ENCODE measurements around the gene MFAP5. TPM values are rescaled to one million over a fixed set of nuclear protein-coding genes. Genes with fewer than 3 reads are reported as not detected.
"Not testable (repeated sequence)": the region's sequence is repeated elsewhere in the genome, so short reads cannot be mapped to it uniquely, and the experiment has no call there.

The MFAP5 gene
- total RNA-seq, 2 donors from 2014 or later: not detected

DNA sequence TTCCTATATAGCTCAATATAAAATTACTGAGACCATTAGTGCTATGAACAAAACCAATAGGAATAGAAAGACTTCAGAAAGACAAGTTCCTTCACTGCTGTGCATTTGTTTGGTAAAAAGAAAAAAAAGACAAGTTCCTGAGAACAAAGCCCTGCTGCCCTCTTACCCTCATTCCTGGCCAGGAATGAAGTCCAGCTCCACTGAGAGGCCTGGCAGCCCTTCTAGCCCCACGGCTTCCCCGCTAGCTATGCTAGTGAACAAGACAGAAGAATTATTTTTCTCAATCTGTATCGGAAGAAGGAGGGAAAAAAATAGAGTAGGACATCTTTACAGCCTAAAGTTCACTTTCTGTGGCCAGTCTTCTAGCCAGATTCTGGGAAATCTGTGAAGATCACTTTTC is 1.6 kb downstream of the MFAP5 start:
- ATAC-seq: no peak
- Mint-ChIP-seq H3K4me3 (no peak overlapping the region), H3K9me3 (no peaks in the 10 kb centered on the region), H3K27ac (no peak overlapping the region), H3K36me3 (no peaks in the 10 kb centered on the region), H3K4me1 (ENCODE audit: low read depth in 2 of 2) (no peaks in the 10 kb centered on the region), H3K27me3 (peaks cover 11 to 20% of the 10 kb centered on the region in 2 donors)
- DNase-seq (ENCODE audit: low spot score): no peak

DNA sequence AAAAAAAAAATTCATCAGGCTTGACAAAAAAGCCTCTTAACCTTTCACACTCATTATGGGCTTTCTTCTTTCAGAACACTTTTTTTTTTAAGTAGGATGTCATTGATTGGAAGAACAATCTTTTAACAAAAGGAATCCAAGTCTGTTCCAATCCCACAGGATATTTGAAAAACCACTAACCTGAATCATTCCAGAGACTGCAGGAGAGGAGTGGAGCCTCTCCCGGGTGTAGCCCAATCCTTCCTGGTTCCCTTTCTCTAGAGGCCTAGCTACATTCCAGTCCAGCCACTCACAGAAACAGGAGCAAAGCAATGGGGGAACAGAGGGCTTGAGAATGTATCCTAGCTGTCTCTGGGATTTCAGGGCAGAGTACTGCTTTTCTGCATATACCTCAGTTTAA is 4.3 kb downstream of the MFAP5 start:
- Mint-ChIP-seq H3K27me3 (peaks cover 15 to 20% of the 10 kb centered on the region in 2 donors), H3K36me3 (no peaks in the 10 kb centered on the region), H3K4me1 (ENCODE audit: low read depth in 2 of 2) (no peaks in the 10 kb centered on the region), H3K27ac (no peak overlapping the region), H3K9me3 (no peaks in the 10 kb centered on the region), H3K4me3 (no peak overlapping the region)
- ATAC-seq: no peak
- no peak for DNase-seq (ENCODE audit: low spot score)

DNA sequence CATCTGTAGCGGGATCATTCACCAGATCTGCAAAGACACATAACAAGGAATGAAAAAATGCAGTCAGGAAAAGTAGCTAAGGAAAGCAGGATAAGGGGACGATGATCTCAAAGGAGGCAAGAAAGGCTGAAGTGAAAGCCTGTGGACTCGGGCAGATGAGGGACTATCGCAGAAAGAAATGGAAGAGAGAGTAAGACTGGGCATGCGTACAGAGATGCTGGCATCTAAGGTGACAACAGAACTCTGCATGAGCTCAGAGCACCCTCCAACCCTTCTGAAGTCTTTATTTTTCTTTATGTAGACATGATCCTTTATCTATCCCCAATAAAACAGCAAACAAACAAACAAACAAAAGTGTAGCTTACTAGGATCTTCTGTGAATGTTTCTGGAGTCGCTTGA is 7.2 kb downstream of the MFAP5 start:
- no peaks in the 10 kb centered on the region for H3K4me1 Mint-ChIP-seq (ENCODE audit: low read depth in 2 of 2)
- ATAC-seq (no peak), DNase-seq (ENCODE audit: low spot score) (no peak)
- H3K27me3 Mint-ChIP-seq: peaks cover 28 to 42% of the 10 kb centered on the region in 2 donors
- H3K4me3 Mint-ChIP-seq: no peak overlapping the region
- no peaks in the 10 kb centered on the region for H3K36me3 Mint-ChIP-seq
- no peaks in the 10 kb centered on the region for H3K9me3 Mint-ChIP-seq
- no peak overlapping the region for H3K27ac Mint-ChIP-seq

DNA sequence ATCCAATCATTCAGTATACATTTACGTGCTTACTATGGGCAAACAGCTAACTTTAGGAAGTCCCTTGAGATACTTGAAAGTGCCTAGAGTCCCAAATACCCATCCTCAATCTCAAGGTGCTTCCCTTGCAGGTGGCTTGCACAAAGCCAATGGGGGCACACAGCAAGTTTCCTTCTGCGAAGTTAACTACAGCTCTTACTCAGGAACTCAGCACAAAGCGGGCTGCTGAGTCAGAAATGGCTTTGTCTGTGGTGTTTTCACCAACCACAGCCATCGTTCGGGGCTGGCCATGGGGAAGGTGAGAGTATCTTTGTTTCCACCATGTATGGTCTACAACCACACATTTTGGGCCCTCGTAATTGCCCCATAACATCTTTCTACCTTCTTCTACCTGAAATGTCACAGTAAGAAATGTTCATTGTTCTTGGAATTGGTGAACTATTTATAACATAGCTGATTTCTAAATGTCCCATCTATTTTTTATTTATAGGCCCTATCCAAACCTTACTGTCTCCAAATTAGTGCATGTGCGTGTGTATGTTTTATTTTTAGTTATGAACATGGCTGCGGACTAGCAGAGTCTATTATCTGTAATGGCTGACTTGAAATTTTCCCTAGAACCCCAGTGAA is 13.9 kb downstream of the MFAP5 start:
- Mint-ChIP-seq H3K27me3 (peaks cover 37 to 57% of the 10 kb centered on the region in 2 donors), H3K4me3 (peak overlapping the region; percentile 26), H3K9me3 (no peaks in the 10 kb centered on the region), H3K27ac (peak overlapping the region; percentile 11 to 17), H3K36me3 (peaks cover 7% of the 10 kb centered on the region), H3K4me1 (ENCODE audit: low read depth in 2 of 2) (peaks cover 34 to 49% of the 10 kb centered on the region in 2 donors)
- DNase-seq (ENCODE audit: low spot score): peak; percentile 78
- peak; percentile 93 to 95 for ATAC-seq

DNA sequence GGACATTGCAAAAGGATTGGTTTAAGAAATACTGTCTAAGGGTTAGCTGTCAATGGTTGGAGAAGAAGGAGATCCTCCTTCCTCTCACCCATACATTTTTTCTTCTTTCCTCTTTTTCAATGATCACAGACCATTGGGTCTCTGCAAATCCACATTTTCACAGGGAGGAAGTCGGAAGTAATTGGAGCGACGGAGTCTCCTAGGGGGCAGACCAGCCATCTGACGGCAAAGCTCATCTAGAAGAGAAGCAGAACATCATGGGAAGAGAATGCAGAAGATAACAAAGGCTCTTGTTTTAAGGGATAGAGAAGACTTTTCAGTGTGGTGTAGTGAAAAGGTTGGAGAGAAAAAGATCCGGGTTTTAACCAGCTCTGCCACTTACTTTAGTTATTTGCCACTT is 14.7 kb downstream of the MFAP5 start:
- H3K36me3 Mint-ChIP-seq: peaks cover 7% of the 10 kb centered on the region
- H3K4me3 Mint-ChIP-seq: peak overlapping the region; percentile 26
- ATAC-seq: no peak
- no peak for DNase-seq (ENCODE audit: low spot score)
- no peaks in the 10 kb centered on the region for H3K9me3 Mint-ChIP-seq
- peaks cover 34 to 51% of the 10 kb centered on the region in 2 donors for H3K4me1 Mint-ChIP-seq (ENCODE audit: low read depth in 2 of 2)
- peaks cover 32 to 51% of the 10 kb centered on the region in 2 donors for H3K27me3 Mint-ChIP-seq
- no peak overlapping the region for H3K27ac Mint-ChIP-seq

DNA sequence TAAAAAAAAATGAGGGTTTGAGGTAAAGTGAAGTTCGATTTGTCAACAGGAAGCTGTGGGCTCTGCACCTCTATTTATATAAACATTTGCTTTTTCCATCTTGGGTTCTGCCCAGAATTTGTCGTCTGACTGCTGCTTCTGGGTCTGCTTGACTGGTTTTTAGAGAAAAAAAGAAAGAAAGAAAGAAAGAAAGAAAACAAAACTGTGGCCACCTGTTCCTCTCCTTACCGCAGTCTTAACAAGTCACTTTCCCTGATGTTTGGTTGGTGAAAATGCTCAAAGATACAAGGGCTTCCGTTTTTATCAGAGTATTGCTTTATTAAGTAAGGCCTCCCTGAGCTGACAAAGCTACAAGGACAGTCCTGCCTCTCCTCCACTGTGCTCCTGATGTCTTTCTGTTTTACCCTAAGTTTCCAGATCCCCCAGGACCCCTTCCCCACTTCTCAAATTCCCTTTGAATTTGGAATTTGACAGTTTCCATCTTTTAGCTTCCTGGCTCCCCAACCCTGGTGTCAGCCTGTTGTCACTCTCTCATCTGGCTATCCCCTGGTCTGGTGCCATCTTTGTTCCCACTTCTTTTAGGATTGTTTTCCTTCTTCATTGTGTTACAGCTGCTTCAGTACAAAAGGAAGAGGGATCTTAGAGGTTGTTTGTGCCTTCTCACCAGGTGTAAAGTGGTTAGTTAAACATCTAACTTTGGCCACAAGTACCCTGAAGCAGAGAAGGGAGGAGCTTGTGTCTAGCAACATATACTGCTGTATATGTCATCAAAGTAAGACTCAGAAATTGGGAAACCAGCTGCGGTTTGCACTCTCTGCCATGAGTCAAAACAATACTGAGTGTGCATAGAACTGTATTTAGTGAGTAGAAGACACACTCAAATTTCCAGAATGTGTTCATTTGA is 18.0 kb downstream of the MFAP5 start:
- Mint-ChIP-seq H3K4me1 (ENCODE audit: low read depth in 2 of 2) (peaks cover 34 to 43% of the 10 kb centered on the region in 2 donors), H3K27me3 (peaks cover 14 to 24% of the 10 kb centered on the region in 2 donors), H3K9me3 (no peaks in the 10 kb centered on the region), H3K36me3 (no peaks in the 10 kb centered on the region), H3K4me3 (peak overlapping the region; percentile 81), H3K27ac (peak overlapping the region; percentile 34 to 62)
- ATAC-seq (peak; percentile 80 to 84), DNase-seq (ENCODE audit: low spot score) (peak; percentile 76)

DNA sequence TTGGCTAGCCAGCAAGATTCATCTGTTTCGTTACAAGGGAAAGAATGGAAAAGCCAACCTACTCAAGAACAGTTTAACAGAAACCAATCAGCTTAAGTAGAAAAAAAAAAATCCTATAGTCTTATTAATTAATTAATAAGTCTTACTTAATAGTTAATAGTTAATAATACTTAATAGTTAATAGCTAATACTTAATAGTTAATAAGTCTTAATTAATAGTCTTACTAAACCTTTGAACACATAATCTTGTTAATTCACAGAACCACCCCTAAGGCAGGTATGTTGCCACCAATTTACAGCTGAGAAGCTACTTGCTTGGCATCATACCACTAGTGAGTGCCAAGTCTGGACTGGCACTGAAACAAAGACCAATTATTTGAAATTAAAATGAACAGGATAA is 19.9 kb downstream of the MFAP5 start:
- Mint-ChIP-seq H3K4me1 (ENCODE audit: low read depth in 2 of 2) (peaks cover 19 to 25% of the 10 kb centered on the region in 2 donors), H3K27me3 (peaks cover 11 to 19% of the 10 kb centered on the region in 2 donors), H3K36me3 (no peaks in the 10 kb centered on the region), H3K27ac (no peak overlapping the region), H3K9me3 (no peaks in the 10 kb centered on the region), H3K4me3 (no peak overlapping the region)
- DNase-seq (ENCODE audit: low spot score) (no peak), ATAC-seq (no peak)

DNA sequence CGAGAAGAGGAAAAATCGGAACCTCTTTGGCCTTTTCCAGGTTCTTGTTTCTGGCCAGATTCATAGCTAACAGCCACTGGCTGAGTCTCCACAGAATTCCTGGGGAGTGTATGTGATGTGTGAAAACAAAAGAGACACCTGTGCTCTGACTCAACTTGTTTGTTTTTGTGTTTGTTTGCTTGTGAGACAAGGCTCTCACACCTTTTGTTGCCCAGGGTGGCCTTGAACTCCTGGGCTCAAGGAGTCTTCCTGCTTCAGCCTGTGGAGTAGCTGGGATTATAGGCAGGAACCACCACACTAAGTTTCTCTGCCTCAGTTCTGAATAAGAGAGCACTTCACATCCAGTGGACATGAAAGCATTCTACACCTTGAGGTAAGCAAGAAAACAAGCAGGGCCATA is 22.7 kb downstream of the MFAP5 start:
- no peak overlapping the region for H3K4me3 Mint-ChIP-seq
- H3K27ac Mint-ChIP-seq: no peak overlapping the region
- no peak for DNase-seq (ENCODE audit: low spot score)
- H3K9me3 Mint-ChIP-seq: no peaks in the 10 kb centered on the region
- peaks cover 11 to 14% of the 10 kb centered on the region in 2 donors for H3K4me1 Mint-ChIP-seq (ENCODE audit: low read depth in 2 of 2)
- H3K27me3 Mint-ChIP-seq: peaks cover 9 to 14% of the 10 kb centered on the region in 2 donors
- no peak for ATAC-seq
- no peaks in the 10 kb centered on the region for H3K36me3 Mint-ChIP-seq

DNA sequence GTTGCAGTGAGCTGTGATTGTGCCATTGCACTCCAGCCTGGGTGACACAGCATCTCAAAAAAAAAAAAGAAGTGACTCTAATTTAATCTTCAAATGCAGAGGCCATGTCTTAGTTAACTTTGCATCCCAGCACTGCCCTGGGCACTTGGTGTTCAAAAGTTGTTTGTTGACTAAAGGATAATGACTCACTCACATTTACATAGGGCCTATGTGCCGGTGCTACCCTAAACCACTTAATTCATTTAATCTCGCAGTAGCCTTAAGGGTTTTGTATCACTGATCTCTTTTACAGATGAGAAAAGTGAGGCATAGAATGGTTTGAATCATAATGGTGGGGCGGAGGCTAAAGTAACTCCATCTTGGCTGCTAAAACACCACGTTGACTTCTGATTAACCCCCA is 23.7 kb downstream of the MFAP5 start:
- Mint-ChIP-seq H3K9me3 (no peaks in the 10 kb centered on the region), H3K4me1 (ENCODE audit: low read depth in 2 of 2) (peaks cover 1 to 4% of the 10 kb centered on the region in 2 donors), H3K27ac (no peak overlapping the region)

DNA sequence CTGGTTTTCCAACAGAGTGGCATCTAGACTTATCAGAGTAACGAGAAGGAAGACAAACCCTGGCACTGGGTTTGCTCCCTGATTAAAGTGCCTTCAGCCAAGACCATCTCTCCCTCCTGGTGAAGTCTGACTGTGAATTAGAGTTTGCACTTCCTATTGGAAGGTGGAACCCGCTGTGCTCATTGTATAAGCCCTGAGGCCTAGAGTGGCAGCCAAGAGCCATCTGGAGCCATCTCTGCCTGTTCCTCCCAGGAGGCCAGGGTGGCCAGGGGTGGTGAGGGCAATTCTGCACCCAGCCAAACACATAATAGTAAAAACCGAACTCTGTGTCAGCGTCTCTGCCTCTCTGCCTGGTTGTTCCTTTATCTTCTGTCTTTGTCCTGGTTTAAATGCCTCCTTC is 25.0 kb downstream of the MFAP5 start:
- DNase-seq (ENCODE audit: low spot score) (no peak), ATAC-seq (no peak)
- H3K27ac Mint-ChIP-seq: no peak overlapping the region
- no peaks in the 10 kb centered on the region for H3K4me1 Mint-ChIP-seq (ENCODE audit: low read depth in 2 of 2)
- no peaks in the 10 kb centered on the region for H3K36me3 Mint-ChIP-seq
- peaks cover 9 to 12% of the 10 kb centered on the region in 2 donors for H3K27me3 Mint-ChIP-seq
- no peaks in the 10 kb centered on the region for H3K9me3 Mint-ChIP-seq
- H3K4me3 Mint-ChIP-seq: no peak overlapping the region

More for the DNA sequence above, 23.7 kb downstream of the MFAP5 start:
- DNase-seq (ENCODE audit: low spot score): no peak
- no peak overlapping the region for H3K4me3 Mint-ChIP-seq
- H3K27me3 Mint-ChIP-seq: peaks cover 9 to 10% of the 10 kb centered on the region in 2 donors
- H3K36me3 Mint-ChIP-seq: no peaks in the 10 kb centered on the region
- no peak for ATAC-seq

DNA sequence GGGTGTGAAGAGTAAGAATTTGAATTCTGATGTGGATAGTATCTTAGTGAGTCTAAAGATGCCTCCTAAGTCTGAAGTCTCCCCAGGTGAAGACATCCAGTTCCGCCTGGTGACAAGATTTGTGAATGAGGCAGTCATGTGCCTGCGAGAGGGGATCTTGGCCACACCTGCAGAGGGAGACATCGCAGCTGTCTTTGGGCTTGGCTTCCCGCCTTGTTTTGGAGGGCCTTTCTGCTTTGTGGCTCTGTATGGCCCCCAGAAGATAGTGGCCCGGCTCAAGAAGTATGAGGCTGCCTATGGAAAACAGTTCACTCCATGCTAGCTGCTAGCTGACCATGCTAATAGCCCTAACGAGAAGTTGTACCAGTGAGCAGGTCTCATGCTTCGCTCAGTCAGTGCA is 25.4 kb downstream of the MFAP5 start:
- Mint-ChIP-seq H3K27ac (no peak overlapping the region), H3K27me3 (peaks cover 9 to 12% of the 10 kb centered on the region in 2 donors), H3K9me3 (no peaks in the 10 kb centered on the region), H3K4me3 (no peak overlapping the region), H3K36me3 (no peaks in the 10 kb centered on the region), H3K4me1 (ENCODE audit: low read depth in 2 of 2) (no peaks in the 10 kb centered on the region)
- DNase-seq (ENCODE audit: low spot score) (no peak), ATAC-seq (no peak)

DNA sequence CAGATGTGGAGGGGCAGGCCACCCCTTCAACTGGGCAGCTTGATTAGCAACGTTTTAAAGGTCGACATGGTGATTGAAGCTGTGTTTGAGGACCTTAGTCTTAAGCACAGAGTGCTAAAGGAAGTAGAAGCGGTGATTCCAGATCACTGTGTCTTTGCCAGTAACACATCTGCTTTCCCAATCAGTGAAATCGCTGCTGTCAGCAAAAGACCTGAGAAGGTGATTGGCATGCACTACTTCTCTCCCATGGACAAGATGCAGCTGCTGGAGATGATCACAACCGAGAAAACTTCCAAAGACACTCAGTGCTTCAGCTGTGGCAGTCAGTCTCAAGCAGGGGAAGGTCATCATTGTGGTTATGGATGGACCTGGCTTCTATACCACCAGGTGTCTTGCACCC is 26.0 kb downstream of the MFAP5 start:
- no peak for DNase-seq (ENCODE audit: low spot score)
- peaks cover 9 to 12% of the 10 kb centered on the region in 2 donors for H3K27me3 Mint-ChIP-seq
- no peaks in the 10 kb centered on the region for H3K4me1 Mint-ChIP-seq (ENCODE audit: low read depth in 2 of 2)
- no peak for ATAC-seq
- no peaks in the 10 kb centered on the region for H3K9me3 Mint-ChIP-seq
- H3K36me3 Mint-ChIP-seq: no peaks in the 10 kb centered on the region
- H3K27ac Mint-ChIP-seq: no peak overlapping the region
- H3K4me3 Mint-ChIP-seq: no peak overlapping the region

DNA sequence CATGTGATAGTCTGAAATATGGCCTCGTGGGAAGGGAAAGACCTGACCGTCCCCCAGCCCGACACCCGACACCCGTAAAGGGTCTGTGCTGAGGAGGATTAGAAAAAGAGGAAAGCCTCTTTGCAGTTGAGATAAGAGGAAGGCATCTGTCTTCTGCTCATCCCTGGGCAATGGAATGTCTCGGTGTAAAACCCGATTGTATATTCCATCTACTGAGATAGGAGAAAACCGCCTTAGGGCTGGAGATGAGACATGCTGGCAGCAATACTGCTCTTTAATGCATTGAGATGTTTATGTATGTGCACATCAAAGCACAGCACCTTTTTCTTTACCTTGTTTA is 26.6 kb downstream of the MFAP5 start:
- peaks cover 12% of the 10 kb centered on the region in 2 donors for H3K27me3 Mint-ChIP-seq
- not testable (repeated sequence) for H3K4me3 Mint-ChIP-seq; ATAC-seq; H3K4me1 Mint-ChIP-seq (ENCODE audit: low read depth in 2 of 2); DNase-seq (ENCODE audit: low spot score); H3K36me3 Mint-ChIP-seq; H3K9me3 Mint-ChIP-seq; H3K27ac Mint-ChIP-seq

DNA sequence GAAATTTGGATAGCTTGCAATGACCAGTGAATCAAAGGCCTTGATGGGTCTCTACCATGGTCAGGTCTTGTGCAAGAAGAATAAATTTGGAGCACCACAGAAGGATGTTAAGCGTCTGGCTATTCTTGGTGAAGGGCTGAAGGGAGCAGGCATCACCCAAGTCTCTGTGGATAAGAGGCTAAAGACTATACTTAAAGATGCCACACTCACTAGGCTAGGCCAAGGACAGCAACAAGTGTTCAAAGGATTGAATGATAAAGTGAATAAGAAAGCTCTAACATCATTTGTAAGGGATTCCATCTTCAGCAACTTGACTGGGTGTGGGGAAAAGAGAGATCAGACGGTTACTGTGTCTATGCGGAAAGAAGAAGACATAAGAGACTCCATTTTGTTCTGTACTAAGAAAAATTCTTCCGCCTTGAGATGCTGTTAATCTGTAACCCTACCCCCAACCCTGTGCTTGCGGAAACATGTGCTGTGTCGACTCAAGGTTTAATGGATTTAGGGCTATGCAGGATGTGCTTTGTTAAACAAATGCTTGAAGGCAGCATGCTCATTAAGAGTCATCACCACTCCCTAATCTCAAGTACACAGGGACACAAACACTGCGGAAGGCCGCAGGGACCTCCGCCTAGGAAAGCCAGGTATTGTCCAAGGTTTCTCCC is 27.2 kb downstream of the MFAP5 start:
- not testable (repeated sequence) for H3K4me3 Mint-ChIP-seq; H3K9me3 Mint-ChIP-seq; ATAC-seq; H3K4me1 Mint-ChIP-seq (ENCODE audit: low read depth in 2 of 2); DNase-seq (ENCODE audit: low spot score); H3K36me3 Mint-ChIP-seq; H3K27ac Mint-ChIP-seq
- H3K27me3 Mint-ChIP-seq: peaks cover 12 to 17% of the 10 kb centered on the region in 2 donors

All from natural killer cell treated with Interleukin-12 subunit alpha and Interleukin-12 subunit beta and Interleukin-15 and Interleukin-18, amount 100 ng/mL, for 72 hours (primary cell).